GM06990 (cell line): Measurements from ENCODE around the gene BPIFB6.

ENCODE experiments used
- DNase-seq: peaks from one replicate; pipeline ENCODE4 v3.0.0-alpha.2; 2011; ENCODE audit not compliant: insufficient read length; ENCODE audit errors: extremely low read depth
- H3K27me3 ChIP-seq: replicated peaks from 2 replicates; pipeline ENCODE4 v1.6.0; 2011; ENCODE audit warnings: low read length; ENCODE audit not compliant: control insufficient read depth, insufficient read depth
- H3K36me3 ChIP-seq: 2 replicates; pipeline ENCODE4 v1.5.1; 2011; ENCODE audit warnings: low read length; ENCODE audit not compliant: control insufficient read depth, insufficient read depth
- H3K4me3 ChIP-seq: replicated peaks from 2 replicates; pipeline ENCODE4 v1.5.1; 2011; ENCODE audit warnings: low read depth, mild to moderate bottlenecking, control low read depth, low read length
- TF ChIP-seq, protein P1 (sequence below): IDR thresholded peaks from 2 replicates; pipeline ENCODE4 v1.5.1; 2011; ENCODE audit warnings: low read length, control low read depth, mild to moderate bottlenecking, inconsistent platforms; ENCODE audit not compliant: insufficient read depth, poor library complexity, severe bottlenecking

BPIFB6 gene, protein sequence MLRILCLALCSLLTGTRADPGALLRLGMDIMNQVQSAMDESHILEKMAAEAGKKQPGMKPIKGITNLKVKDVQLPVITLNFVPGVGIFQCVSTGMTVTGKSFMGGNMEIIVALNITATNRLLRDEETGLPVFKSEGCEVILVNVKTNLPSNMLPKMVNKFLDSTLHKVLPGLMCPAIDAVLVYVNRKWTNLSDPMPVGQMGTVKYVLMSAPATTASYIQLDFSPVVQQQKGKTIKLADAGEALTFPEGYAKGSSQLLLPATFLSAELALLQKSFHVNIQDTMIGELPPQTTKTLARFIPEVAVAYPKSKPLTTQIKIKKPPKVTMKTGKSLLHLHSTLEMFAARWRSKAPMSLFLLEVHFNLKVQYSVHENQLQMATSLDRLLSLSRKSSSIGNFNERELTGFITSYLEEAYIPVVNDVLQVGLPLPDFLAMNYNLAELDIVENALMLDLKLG

DNA sequence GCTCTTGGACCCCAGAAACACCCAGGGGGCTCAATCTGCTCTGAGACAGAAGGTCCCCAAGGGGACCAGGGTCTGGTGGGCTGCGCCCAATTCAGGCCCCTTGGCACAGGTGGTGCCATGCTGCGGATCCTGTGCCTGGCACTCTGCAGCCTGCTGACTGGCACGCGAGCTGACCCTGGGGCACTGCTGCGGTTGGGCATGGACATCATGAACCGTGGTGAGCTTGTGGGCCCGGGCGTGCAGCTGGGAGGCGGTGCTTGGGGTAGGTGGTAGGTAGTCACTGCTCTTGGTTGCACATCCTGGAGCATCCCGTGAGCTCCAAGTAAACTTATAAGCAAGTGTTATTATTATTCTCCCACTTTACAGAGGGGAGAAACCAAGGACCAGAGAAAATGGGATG, at the start of gene BPIFB6:
BPIFB6 (plus strand) TSS at position 118 of the 400 bp plus-strand sequence; CDS start at position 118, 0 bp downstream.
- Histone ChIP-seq H3K27me3 (no peaks in the 10 kb centered on the region), H3K36me3 (no peaks in the 10 kb centered on the region), H3K4me3 (no peak within 1 kb of the TSS)
- TF ChIP-seq, protein P1, sequence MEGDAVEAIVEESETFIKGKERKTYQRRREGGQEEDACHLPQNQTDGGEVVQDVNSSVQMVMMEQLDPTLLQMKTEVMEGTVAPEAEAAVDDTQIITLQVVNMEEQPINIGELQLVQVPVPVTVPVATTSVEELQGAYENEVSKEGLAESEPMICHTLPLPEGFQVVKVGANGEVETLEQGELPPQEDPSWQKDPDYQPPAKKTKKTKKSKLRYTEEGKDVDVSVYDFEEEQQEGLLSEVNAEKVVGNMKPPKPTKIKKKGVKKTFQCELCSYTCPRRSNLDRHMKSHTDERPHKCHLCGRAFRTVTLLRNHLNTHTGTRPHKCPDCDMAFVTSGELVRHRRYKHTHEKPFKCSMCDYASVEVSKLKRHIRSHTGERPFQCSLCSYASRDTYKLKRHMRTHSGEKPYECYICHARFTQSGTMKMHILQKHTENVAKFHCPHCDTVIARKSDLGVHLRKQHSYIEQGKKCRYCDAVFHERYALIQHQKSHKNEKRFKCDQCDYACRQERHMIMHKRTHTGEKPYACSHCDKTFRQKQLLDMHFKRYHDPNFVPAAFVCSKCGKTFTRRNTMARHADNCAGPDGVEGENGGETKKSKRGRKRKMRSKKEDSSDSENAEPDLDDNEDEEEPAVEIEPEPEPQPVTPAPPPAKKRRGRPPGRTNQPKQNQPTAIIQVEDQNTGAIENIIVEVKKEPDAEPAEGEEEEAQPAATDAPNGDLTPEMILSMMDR, result no peak
- DNase-seq, result no peak

DNA sequence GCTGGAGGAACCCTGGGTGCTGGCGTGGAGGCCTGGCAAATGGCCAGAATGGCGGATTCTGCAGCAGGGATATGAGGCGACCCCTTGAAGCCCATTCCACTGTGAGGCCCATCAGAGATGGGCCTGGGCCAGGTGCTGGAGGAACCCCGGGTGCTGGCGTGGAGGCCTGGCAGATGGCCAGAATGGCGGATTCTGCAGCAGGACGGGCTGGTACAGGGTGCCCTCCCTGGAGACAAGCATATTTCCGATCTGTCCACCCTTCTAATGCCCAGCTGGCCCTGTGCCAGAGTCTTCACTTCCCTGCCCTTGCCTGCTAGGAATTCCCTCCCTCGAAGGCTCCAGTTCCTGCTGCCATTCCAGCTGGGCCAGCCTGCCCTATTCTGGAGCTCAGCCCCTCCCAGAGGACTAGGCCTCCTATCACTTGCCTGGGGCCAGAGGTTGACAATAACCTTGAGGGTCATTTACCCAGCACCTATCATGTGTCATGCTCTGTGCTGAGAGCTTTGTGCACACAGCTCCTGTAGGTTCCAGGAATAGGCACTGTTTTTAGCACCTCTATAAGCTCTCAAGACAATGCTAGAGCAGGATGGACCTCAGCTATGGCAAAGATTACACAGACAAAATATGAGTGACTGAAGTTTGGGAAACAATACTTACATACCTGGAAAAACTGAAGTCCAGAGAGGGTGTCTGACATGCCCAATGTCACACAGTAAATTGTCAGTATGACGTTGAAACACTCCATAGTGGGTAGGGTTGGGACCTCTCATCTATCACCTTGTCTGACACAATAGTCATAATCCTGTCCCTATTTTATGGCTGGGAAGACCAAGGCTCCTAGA, 48.6 kb upstream of the BPIFB6 start:
- TF ChIP-seq, protein P1, result no peak
- H3K27me3 ChIP-seq, result no peaks in the 10 kb centered on the region; the same call in 1 of the 2 replicates
- H3K4me3 ChIP-seq, result no peak overlapping the region
- H3K36me3 ChIP-seq, result no peaks in the 10 kb centered on the region
- DNase-seq, result no peak

DNA sequence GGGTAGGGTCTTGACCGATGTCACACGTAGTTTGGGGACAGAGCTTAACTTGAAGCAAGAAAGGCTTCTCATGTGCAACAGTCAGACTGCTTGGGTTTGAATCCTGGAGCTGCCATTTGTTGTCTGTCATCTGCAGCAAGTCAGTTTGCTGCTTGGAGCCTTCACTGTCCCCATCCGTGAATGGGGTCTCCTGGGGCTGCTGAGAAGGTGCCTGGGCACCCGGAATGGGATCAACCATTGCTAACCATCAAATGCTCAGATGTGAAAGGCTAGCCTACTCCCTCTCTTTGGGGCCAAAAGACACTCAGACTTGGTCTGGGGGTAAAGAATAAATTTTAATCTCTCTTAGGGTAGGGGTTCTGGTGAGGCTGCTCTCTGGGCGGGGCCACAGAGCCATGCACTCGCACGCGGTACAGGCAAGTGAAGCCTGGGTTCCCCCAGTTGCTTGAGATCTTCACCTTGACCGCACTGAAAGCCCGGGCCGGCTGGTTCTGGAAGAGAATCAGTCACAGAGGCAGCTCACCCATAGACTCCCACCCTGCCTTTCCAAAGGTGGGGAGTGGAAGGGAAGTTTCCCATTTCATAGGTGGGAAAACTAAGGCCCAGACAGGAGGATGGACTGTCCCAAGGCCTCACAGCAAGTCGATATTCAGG, 47.9 kb upstream of the BPIFB6 start:
- Histone ChIP-seq H3K4me3 (no peak overlapping the region), H3K36me3 (no peaks in the 10 kb centered on the region), H3K27me3 (no peaks in the 10 kb centered on the region; the same call in 1 of the 2 replicates)
- no peak for DNase-seq
- TF ChIP-seq, protein P1, result no peak

DNA sequence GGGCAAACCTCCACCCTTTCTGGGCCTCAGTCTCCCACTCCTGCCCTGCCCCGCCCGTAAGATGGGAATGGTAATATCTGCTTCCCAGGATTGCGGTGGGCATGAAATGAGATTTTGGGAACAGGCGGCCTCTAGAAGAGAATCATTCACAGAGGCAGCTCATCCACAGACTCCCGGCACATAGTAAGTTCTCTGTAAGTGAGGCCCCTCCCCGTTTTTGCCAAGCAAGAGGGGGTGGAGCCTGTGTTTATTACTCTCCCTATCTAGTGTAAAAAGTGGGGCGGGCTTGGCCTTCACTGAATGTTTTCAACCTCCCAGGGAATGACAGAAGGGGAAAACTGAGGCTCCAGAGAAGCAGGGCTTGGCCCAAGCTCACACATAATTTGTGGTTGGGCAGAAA, 47.3 kb upstream of the BPIFB6 start:
- no peak for DNase-seq
- no peaks in the 10 kb centered on the region for H3K36me3 ChIP-seq
- TF ChIP-seq, protein P1, result no peak
- no peak overlapping the region for H3K4me3 ChIP-seq
- no peaks in the 10 kb centered on the region; the same call in 1 of the 2 replicates for H3K27me3 ChIP-seq

DNA sequence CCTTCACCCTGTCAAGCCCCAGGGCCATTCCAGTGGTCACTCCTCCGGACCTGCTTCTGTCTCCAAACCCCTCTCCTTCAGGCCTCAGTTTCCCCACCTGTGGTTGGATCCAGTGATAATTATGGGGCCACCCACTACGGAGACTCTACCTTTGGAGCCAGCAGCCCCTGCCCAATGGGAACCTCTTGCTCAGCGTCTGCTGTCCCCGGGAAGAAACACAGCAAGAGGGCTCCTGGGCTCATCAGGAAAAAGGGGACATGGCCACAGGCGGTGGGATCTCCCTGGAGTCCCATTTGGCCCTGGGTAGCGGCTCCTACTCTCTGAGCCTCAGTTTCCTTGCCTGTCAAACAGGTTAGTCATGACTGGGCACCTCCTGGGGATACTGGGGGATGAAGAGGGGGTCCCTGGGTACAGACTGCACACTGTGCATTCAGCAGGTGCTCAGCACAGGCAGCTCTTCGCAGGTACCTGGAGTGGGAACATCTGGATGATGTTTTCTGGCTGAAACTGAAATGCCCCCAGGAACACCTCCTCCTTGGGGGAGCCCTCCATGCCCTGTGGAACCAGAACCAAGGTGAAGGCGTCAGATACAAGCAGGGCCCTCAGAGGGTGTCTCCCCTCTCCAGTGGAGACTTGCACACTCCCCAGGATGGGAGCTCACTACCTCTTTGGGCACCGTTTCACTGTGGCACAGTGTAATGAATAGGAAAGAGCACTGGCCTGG, 46.7 kb upstream of the BPIFB6 start:
- no peak for DNase-seq
- Histone ChIP-seq H3K4me3 (no peak overlapping the region), H3K36me3 (no peaks in the 10 kb centered on the region), H3K27me3 (no peaks in the 10 kb centered on the region; the same call in 1 of the 2 replicates)
- TF ChIP-seq, protein P1, result no peak
